Coronary artery (tissue), 2 donors: ENCODE results near the gene UMODL1.

Source experiments
- DNase-seq: peaks from one replicate; pipeline ENCODE4 v3.0.0-alpha.2; 2017; ENCODE audit warnings: low spot score
- H3K27ac ChIP-seq, 2 donors: fragments of 200-600 bp; sonication (generic); one replicate each; pipeline ENCODE4 v1.5.1; 2016 to 2019
- H3K4me3 ChIP-seq: fragments of 200-600 bp; sonication (generic); 2 replicates; pipeline ENCODE4 v1.5.1; 2016; ENCODE audit warnings: mild to moderate bottlenecking, moderate library complexity
- CTCF ChIP-seq: fragments of 200-600 bp; sonication (generic); IDR thresholded peaks from one replicate; pipeline ENCODE4 v1.5.1; 2019; ENCODE audit warnings: antibody characterized with exemption

UMODL1 gene

GRCh38 chr21:42160765-42161164, 89.6 kb downstream of the UMODL1 start:
- DNase-seq, result no peak
- no peak overlapping the region for H3K27ac ChIP-seq
- no peak overlapping the region for H3K4me3 ChIP-seq
- no peak for TF ChIP-seq CTCF

DNA sequence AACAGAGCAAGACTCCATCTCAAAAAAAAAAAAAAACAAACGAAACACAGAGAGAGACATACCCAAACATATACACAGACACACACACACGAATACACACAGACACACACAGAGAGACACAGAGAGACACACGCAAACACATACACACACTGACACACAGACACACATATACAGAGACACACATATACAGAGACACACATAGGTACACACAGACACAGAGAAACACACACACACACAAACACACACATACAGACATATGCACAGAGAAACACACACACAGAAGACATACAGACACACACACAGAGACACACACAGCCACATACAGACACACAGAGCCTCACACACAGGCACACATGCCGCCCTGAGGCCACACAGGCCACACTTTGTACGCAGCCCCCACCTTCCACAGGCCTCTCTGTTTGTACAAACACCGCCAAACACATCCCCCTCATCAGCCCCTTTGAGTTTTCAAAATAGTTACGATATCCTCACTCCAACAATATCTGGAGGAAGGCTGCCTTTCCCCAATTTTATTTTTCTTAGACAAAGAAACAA, 90.4 kb downstream of the UMODL1 start:
- no peak for TF ChIP-seq CTCF
- no peak overlapping the region for H3K4me3 ChIP-seq
- no peak overlapping the region for H3K27ac ChIP-seq
- no peak for DNase-seq

- no peak for TF ChIP-seq CTCF
- Histone ChIP-seq H3K27ac (no peak overlapping the region), H3K4me3 (no peak overlapping the region)
- DNase-seq, result no peak
Observed at GRCh38 chr21:42161956-42162681, 91.0 kb downstream of the UMODL1 start.

- no peak overlapping the region for H3K27ac ChIP-seq
- no peak for DNase-seq
- TF ChIP-seq CTCF, result no peak
- H3K4me3 ChIP-seq, result no peak overlapping the region
Observed at GRCh38 chr21:42162831-42163510, 91.9 kb downstream of the UMODL1 start.

GRCh38 chr21:42163511-42163863, 92.4 kb downstream of the UMODL1 start:
- no peak overlapping the region for H3K4me3 ChIP-seq
- DNase-seq, result no peak
- no peak overlapping the region for H3K27ac ChIP-seq
- TF ChIP-seq CTCF, result no peak

- Histone ChIP-seq H3K4me3 (no peak overlapping the region), H3K27ac (no peak overlapping the region)
- TF ChIP-seq CTCF, result no peak
- no peak for DNase-seq
Observed at GRCh38 chr21:42164064-42164789, 93.1 kb downstream of the UMODL1 start.
